ENCODE data around the gene EHD1. TPM values are rescaled to one million over a fixed set of nuclear protein-coding genes. Genes with fewer than 3 reads are reported as not detected.

EHD1 gene
- total and polyA plus RNA-seq, 3 donors from 2014 or later, result 230 to 455 (median 328) TPM

DNA sequence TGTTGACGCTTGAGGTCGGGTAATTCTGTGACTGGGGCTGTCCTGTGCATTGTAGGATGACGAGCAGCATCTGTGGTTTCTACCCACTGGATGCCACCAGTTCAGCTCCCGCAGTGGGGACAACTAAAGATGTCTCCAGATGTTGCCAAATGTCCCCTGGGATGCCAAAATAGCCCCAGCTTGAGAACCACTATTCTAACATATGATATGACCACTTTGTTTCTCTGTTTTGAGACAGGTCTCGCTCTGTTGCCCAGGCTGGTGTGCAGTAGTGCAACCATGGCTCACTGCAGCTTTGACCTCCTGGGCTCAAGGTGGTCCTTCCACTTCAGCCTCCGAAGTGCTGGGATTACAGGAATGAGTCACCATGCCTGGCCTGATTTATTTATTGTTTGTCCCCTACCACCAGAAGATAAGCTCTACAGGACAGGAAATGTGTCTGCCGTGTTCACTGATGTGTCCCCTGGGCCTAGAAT is 63.7 kb downstream of the EHD1 start:
- no peaks in the 10 kb centered on the region for H3K9me3 ChIP-seq
- peaks cover 2% of the 10 kb centered on the region for H3K4me1 ChIP-seq
- WGBS, 2 donors, result 82 to 87% methylated on average over 7 of the region's 7 CpGs
- intact Hi-C loops (cut with DNase I; ENCODE audit: low total_unique reads), result no loop called here
- no peak overlapping the region for H3K4me3 ChIP-seq
- H3K36me3 ChIP-seq (ENCODE audit: low read depth, missing control alignments), result no peaks in the 10 kb centered on the region
- DNase-seq, result no peak
- TF ChIP-seq, protein P1, sequence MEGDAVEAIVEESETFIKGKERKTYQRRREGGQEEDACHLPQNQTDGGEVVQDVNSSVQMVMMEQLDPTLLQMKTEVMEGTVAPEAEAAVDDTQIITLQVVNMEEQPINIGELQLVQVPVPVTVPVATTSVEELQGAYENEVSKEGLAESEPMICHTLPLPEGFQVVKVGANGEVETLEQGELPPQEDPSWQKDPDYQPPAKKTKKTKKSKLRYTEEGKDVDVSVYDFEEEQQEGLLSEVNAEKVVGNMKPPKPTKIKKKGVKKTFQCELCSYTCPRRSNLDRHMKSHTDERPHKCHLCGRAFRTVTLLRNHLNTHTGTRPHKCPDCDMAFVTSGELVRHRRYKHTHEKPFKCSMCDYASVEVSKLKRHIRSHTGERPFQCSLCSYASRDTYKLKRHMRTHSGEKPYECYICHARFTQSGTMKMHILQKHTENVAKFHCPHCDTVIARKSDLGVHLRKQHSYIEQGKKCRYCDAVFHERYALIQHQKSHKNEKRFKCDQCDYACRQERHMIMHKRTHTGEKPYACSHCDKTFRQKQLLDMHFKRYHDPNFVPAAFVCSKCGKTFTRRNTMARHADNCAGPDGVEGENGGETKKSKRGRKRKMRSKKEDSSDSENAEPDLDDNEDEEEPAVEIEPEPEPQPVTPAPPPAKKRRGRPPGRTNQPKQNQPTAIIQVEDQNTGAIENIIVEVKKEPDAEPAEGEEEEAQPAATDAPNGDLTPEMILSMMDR (IDR thresholded peaks at IDR 0.05), result no peak
- TF ChIP-seq POLR2A (IDR thresholded peaks at IDR 0.05), result no peak
- H3K27me3 ChIP-seq, result no peaks in the 10 kb centered on the region
- H3K27ac ChIP-seq, result no peak overlapping the region

DNA sequence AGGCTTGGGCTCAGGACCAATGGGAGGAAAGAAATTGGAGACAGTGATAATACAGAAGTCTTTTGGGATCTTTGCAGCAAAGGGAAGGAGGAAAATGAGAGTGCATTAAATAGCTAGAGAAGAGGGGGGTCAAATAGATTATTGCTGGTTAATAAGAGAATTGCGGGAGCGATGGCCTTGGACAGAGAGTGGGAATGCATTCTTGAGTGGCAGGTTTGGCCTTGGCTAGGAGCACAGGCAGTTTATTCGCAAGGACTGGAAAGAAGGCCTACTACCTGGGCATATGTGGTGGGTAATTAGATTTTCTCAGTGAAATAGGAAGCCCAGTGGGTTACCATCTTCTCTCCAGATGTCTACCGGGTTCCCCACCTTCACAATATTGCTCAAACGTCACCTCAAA is 64.6 kb downstream of the EHD1 start:
- H3K9me3 ChIP-seq, result no peaks in the 10 kb centered on the region
- no peaks in the 10 kb centered on the region for H3K36me3 ChIP-seq (ENCODE audit: low read depth, missing control alignments)
- H3K27me3 ChIP-seq, result no peaks in the 10 kb centered on the region
- H3K4me1 ChIP-seq, result peaks cover 10% of the 10 kb centered on the region
- intact Hi-C loops (cut with DNase I; ENCODE audit: low total_unique reads), result no loop called here
- no peak overlapping the region for H3K4me3 ChIP-seq
- 57 to 70% methylated on average over 5 of the region's 5 CpGs for WGBS, 2 donors
- no peak for TF ChIP-seq POLR2A (IDR thresholded peaks at IDR 0.05)
- TF ChIP-seq, protein P1 (IDR thresholded peaks at IDR 0.05), result no peak
- no peak for DNase-seq
- H3K27ac ChIP-seq, result no peak overlapping the region

DNA sequence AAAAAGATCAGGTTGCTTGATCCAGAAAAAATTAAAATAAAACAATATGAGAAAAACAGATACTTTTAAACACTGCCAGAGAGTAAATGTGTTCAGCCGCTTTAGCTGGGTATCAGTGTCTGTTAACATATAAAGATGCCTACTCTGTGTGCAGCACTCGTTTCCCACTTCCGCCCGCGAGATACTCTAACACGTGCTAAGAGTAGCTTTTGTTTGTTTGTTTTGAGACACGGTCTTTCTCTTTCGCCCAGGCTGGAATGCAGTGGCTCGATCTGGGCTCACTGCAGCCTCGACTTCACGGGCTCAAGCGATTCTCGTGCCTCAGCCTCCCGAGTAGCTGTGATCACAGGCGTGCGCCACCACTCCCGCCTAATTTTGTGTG is 67.5 kb downstream of the EHD1 start:
- DNase-seq, result peak; percentile 42
- Histone ChIP-seq H3K9me3 (no peaks in the 10 kb centered on the region), H3K27me3 (no peaks in the 10 kb centered on the region), H3K4me3 (peak overlapping the region; percentile 79 to 86), H3K27ac (no peak overlapping the region), H3K36me3 (ENCODE audit: low read depth, missing control alignments) (no peaks in the 10 kb centered on the region), H3K4me1 (peaks cover 10% of the 10 kb centered on the region)
- WGBS, 2 donors, result 31 to 41% methylated on average over 17 of the region's 17 CpGs
- intact Hi-C loops (cut with DNase I; ENCODE audit: low total_unique reads), result no loop called here
- TF ChIP-seq, protein P1 (IDR thresholded peaks at IDR 0.05), result no peak
- TF ChIP-seq POLR2A (IDR thresholded peaks at IDR 0.05), result no peak

DNA sequence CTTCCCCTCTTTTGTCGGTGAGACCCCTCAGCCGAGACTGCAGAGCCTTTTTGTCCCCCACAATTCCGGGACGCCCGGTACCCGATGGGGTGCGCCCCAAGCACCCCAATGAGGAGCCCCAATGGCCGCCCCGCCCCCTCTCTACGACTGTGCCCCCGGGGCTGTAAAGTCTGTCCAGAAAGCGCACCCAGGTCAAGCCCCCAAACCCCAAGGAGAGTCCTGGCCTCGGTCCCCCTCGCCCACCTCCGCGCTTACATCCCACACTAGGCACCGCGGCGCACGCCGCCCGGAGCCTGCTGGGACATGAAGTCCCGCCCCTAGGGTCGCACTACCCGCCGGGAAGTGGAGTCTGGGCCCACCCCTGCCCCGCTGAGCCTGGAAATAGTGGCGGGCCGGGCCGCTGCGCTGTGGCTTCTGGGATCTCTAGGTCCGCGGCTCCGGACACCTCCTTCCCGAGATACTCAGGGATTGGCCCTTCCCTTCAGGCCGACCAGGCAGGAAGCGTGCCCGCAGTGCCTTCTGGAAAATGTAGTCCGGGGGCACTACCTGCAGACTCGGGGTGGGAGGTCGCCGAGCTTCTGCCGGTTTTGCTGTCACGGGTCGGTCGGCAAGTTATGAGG is 68.0 kb downstream of the EHD1 start, which contains the start of gene MEN1:
Gene MEN1 (minus strand): TSS at position 281 of the 620 bp plus-strand sequence. CDS start 442 bp downstream, outside the sequence.
- intact Hi-C loops (cut with DNase I; ENCODE audit: low total_unique reads), result no loop called here
- peak; percentile 97 for DNase-seq

More for the DNA sequence above, 68.0 kb downstream of the EHD1 start, which contains the start of gene MEN1:
- TF ChIP-seq, protein P1 (IDR thresholded peaks at IDR 0.05), result no peak
- no peak for TF ChIP-seq POLR2A (IDR thresholded peaks at IDR 0.05)
- Histone ChIP-seq H3K9me3 (no peaks in the 10 kb centered on the region), H3K36me3 (ENCODE audit: low read depth, missing control alignments) (no peaks in the 10 kb centered on the region), H3K27ac (peak within 1 kb of the TSS; percentile 48 to 65), H3K4me1 (peaks cover 10% of the 10 kb centered on the region), H3K27me3 (no peaks in the 10 kb centered on the region), H3K4me3 (peak within 1 kb of the TSS; percentile 79 to 86)
- 1% methylated on average over 31 to 41 of the region's 46 CpGs for WGBS, 2 donors

Data from testis (tissue), 3 donors.